IPS DF 6.9 (cell line): ENCODE results near the gene OR10A2.

ENCODE experiments used
- DNase-seq: peaks from one replicate; pipeline ENCODE4 v3.0.0-alpha.2; 2013; ENCODE audit warnings: low read depth, low spot score
- H3K27ac ChIP-seq: one replicate; pipeline ENCODE4 v1.5.1; 2013; ENCODE audit warnings: low read length, control low read depth
- H3K27me3 ChIP-seq: 2 replicates; pipeline ENCODE4 v1.6.1; 2013; ENCODE audit warnings: mild to moderate bottlenecking, low read length; ENCODE audit not compliant: control insufficient read depth, insufficient read depth
- H3K36me3 ChIP-seq: 2 replicates; pipeline ENCODE4 v1.6.1; 2013; ENCODE audit warnings: low read length; ENCODE audit not compliant: control insufficient read depth, insufficient read depth
- H3K4me1 ChIP-seq: 2 replicates; pipeline ENCODE4 v1.6.1; 2013; ENCODE audit warnings: low read length; ENCODE audit not compliant: control insufficient read depth, insufficient read depth
- H3K4me3 ChIP-seq: 2 replicates; pipeline ENCODE4 v1.5.1; 2013; ENCODE audit warnings: mild to moderate bottlenecking, low read length
- H3K9me3 ChIP-seq: 2 replicates; pipeline ENCODE4 v1.6.1; 2013; ENCODE audit warnings: low read length, inconsistent platforms; ENCODE audit not compliant: control insufficient read depth, insufficient read depth
- WGBS: extraction: QIAGEN DNeasy Blood & Tissue Kit; methylation state at CpG from one replicate; pipeline ENCODE4 v1.1.7; 2013; ENCODE audit warnings: mixed read lengths, missing lambda C conversion rate; ENCODE audit not compliant: insufficient read length, insufficient coverage; 5-methylcytosine and 5-hydroxymethylcytosine counted together

OR10A2 gene

GRCh38 chr11:6862961-6863360, at the start of gene OR10A2:
Gene OR10A2, plus strand, starts transcription at chr11:6863057. Its CDS starts 6,698 bp downstream, at chr11:6869755.
- H3K36me3 ChIP-seq: no peaks in the 10 kb centered on the region
- DNase-seq: no peak
- no peaks in the 10 kb centered on the region for H3K9me3 ChIP-seq
- H3K4me1 ChIP-seq: no peaks in the 10 kb centered on the region
- no peak within 1 kb of the TSS for H3K4me3 ChIP-seq
- H3K27me3 ChIP-seq: no peaks in the 10 kb centered on the region
- no CpG with 5 or more reads among the region's 1 CpG for WGBS
- no peak within 1 kb of the TSS for H3K27ac ChIP-seq

- DNase-seq: no peak
- H3K4me1 ChIP-seq: no peaks in the 10 kb centered on the region
- no peaks in the 10 kb centered on the region for H3K27me3 ChIP-seq
- H3K4me3 ChIP-seq: no peak overlapping the region
- no peaks in the 10 kb centered on the region for H3K36me3 ChIP-seq
- H3K27ac ChIP-seq: no peak overlapping the region
- no peaks in the 10 kb centered on the region for H3K9me3 ChIP-seq
- no CpG with 5 or more reads among the region's 2 CpGs for WGBS
These were observed 49.2 kb upstream of the OR10A2 start for GRCh38 chr11:6813656-6814055.

GRCh38 chr11:6817694-6818093, 45.2 kb upstream of the OR10A2 start:
- Histone ChIP-seq H3K4me3 (no peak overlapping the region), H3K27me3 (no peaks in the 10 kb centered on the region), H3K27ac (no peak overlapping the region), H3K9me3 (0 out of 2 replicates have a peak, but pooled peaks cover 1% of the 10 kb centered on the region), H3K4me1 (no peaks in the 10 kb centered on the region; the same call in 1 of the 2 replicates), H3K36me3 (no peaks in the 10 kb centered on the region; the same call in 1 of the 2 replicates)
- no CpG with 5 or more reads among the region's 1 CpG for WGBS
- no peak for DNase-seq

GRCh38 chr11:6818967-6819366, 43.9 kb upstream of the OR10A2 start:
- no CpG with 5 or more reads among the region's 5 CpGs for WGBS
- DNase-seq: no peak
- no peaks in the 10 kb centered on the region; the same call in 1 of the 2 replicates for H3K4me1 ChIP-seq
- H3K9me3 ChIP-seq: 0 out of 2 replicates have a peak, but pooled peaks cover 1% of the 10 kb centered on the region
- no peak overlapping the region for H3K27ac ChIP-seq
- H3K4me3 ChIP-seq: no peak overlapping the region
- no peaks in the 10 kb centered on the region for H3K27me3 ChIP-seq
- H3K36me3 ChIP-seq: no peaks in the 10 kb centered on the region; the same call in 1 of the 2 replicates

GRCh38 chr11:6824136-6824823, 38.6 kb upstream of the OR10A2 start:
- no CpG with 5 or more reads among the region's 5 CpGs for WGBS
- Histone ChIP-seq H3K36me3 (no peaks in the 10 kb centered on the region), H3K4me1 (no peaks in the 10 kb centered on the region), H3K27ac (no peak overlapping the region), H3K4me3 (no peak overlapping the region), H3K9me3 (no peaks in the 10 kb centered on the region), H3K27me3 (no peaks in the 10 kb centered on the region)
- no peak for DNase-seq

- Histone ChIP-seq H3K4me3 (no peak overlapping the region), H3K27me3 (no peaks in the 10 kb centered on the region), H3K36me3 (no peaks in the 10 kb centered on the region), H3K4me1 (no peaks in the 10 kb centered on the region), H3K27ac (no peak overlapping the region), H3K9me3 (no peaks in the 10 kb centered on the region)
- DNase-seq: no peak
- WGBS: no CpG with 5 or more reads among the region's 7 CpGs
These were observed 37.6 kb upstream of the OR10A2 start for GRCh38 chr11:6825231-6825744.

GRCh38 chr11:6828103-6828502, 34.8 kb upstream of the OR10A2 start:
- no peaks in the 10 kb centered on the region for H3K9me3 ChIP-seq
- DNase-seq: no peak
- no peaks in the 10 kb centered on the region for H3K36me3 ChIP-seq
- no peaks in the 10 kb centered on the region for H3K27me3 ChIP-seq
- no peak overlapping the region for H3K27ac ChIP-seq
- no peaks in the 10 kb centered on the region for H3K4me1 ChIP-seq
- no CpG with 5 or more reads among the region's 1 CpG for WGBS
- H3K4me3 ChIP-seq: no peak overlapping the region

- H3K4me3 ChIP-seq: no peak overlapping the region
- no peak overlapping the region for H3K27ac ChIP-seq
- DNase-seq: no peak
- no CpG with 5 or more reads among the region's 6 CpGs for WGBS
- no peaks in the 10 kb centered on the region for H3K4me1 ChIP-seq
- no peaks in the 10 kb centered on the region for H3K9me3 ChIP-seq
- H3K36me3 ChIP-seq: no peaks in the 10 kb centered on the region
- no peaks in the 10 kb centered on the region for H3K27me3 ChIP-seq
These were observed 29.5 kb upstream of the OR10A2 start for GRCh38 chr11:6833356-6833755.

- H3K27me3 ChIP-seq: no peaks in the 10 kb centered on the region
- H3K4me1 ChIP-seq: no peaks in the 10 kb centered on the region
- no peak for DNase-seq
- no peaks in the 10 kb centered on the region for H3K36me3 ChIP-seq
- no peak overlapping the region for H3K4me3 ChIP-seq
- WGBS: no CpG with 5 or more reads among the region's 1 CpG
- no peak overlapping the region for H3K27ac ChIP-seq
- no peaks in the 10 kb centered on the region for H3K9me3 ChIP-seq
These were observed 28.8 kb upstream of the OR10A2 start for GRCh38 chr11:6834021-6834420.

- H3K4me3 ChIP-seq: no peak overlapping the region
- H3K4me1 ChIP-seq: no peaks in the 10 kb centered on the region
- H3K36me3 ChIP-seq: no peaks in the 10 kb centered on the region
- no peak for DNase-seq
- H3K27ac ChIP-seq: no peak overlapping the region
- H3K9me3 ChIP-seq: no peaks in the 10 kb centered on the region
- H3K27me3 ChIP-seq: no peaks in the 10 kb centered on the region
These were observed 21.2 kb upstream of the OR10A2 start for GRCh38 chr11:6841694-6842093.

GRCh38 chr11:6843670-6844069, 19.2 kb upstream of the OR10A2 start:
- no peak overlapping the region for H3K27ac ChIP-seq
- H3K9me3 ChIP-seq: no peaks in the 10 kb centered on the region
- no peaks in the 10 kb centered on the region for H3K36me3 ChIP-seq
- no peak for DNase-seq
- H3K4me3 ChIP-seq: no peak overlapping the region
- no CpG with 5 or more reads among the region's 2 CpGs for WGBS
- no peaks in the 10 kb centered on the region for H3K27me3 ChIP-seq
- H3K4me1 ChIP-seq: peaks cover 3% of the 10 kb centered on the region
